Natural killer cell (primary cell): Measurements from ENCODE around the gene SLC38A3. TPM values are rescaled to one million over a fixed set of nuclear protein-coding genes. Genes with fewer than 3 reads are reported as not detected.

Source experiments
- ATAC-seq, 3 donors: fragments of 150-1000 bp in 2 of 3; fragments of 200-7000 bp in 1 of 3; cut with Tn5 transposase; 1 replicate in 1 of 3; 2 replicates in 2 of 3; pipeline ENCODE4 v1.10.0; 2021; ENCODE audit warnings: mild to moderate bottlenecking in 2 of 3, moderate library complexity in 2 of 3
- DNase-seq, 2 donors: peaks; one replicate each; pipeline versions ENCODE4 v3.0.0 to v3.0.0-alpha.2; 2013 to 2021; ENCODE audit warnings: mixed read lengths in 1 of 2
- H3K27ac ChIP-seq: one replicate; pipeline ENCODE4 v1.5.1; 2013; ENCODE audit warnings: mild to moderate bottlenecking, low read length
- H3K27me3 ChIP-seq: one replicate; pipeline ENCODE4 v1.6.1; 2013; ENCODE audit warnings: low read length; ENCODE audit not compliant: control insufficient read depth, insufficient read depth
- H3K36me3 ChIP-seq: one replicate; pipeline ENCODE4 v1.6.1; 2013; ENCODE audit warnings: low read length; ENCODE audit not compliant: control insufficient read depth, insufficient read depth
- H3K4me1 ChIP-seq: one replicate; pipeline ENCODE4 v1.6.1; 2013; ENCODE audit warnings: low read length; ENCODE audit not compliant: control insufficient read depth, insufficient read depth
- H3K4me3 ChIP-seq: one replicate; pipeline ENCODE4 v1.5.1; 2013; ENCODE audit warnings: low read length
- H3K9me3 ChIP-seq: one replicate; pipeline ENCODE4 v1.6.1; 2013; ENCODE audit warnings: low read length; ENCODE audit not compliant: control insufficient read depth, insufficient read depth
- H3K27ac Mint-ChIP-seq, 2 donors: one replicate each; pipeline ENCODE4 v1.8.0; 2022; ENCODE audit warnings: mild to moderate bottlenecking in 2 of 2, mixed read lengths in 2 of 2, moderate library complexity in 1 of 2
- H3K27me3 Mint-ChIP-seq, 2 donors: one replicate each; pipeline ENCODE4 v1.8.0; 2022; ENCODE audit warnings: low read depth in 2 of 2, mixed read lengths in 2 of 2
- H3K36me3 Mint-ChIP-seq: one replicate; pipeline ENCODE4 v1.8.0; 2022; ENCODE audit warnings: mixed read lengths
- H3K4me1 Mint-ChIP-seq, 2 donors: one replicate each; pipeline ENCODE4 v1.8.0; 2022; ENCODE audit warnings: mixed read lengths in 2 of 2
- H3K4me3 Mint-ChIP-seq: one replicate; pipeline ENCODE4 v1.8.0; 2022; ENCODE audit warnings: mild to moderate bottlenecking, moderate library complexity, mixed read lengths
- H3K9me3 Mint-ChIP-seq, 2 donors: one replicate each; pipeline ENCODE4 v1.8.0; 2022; ENCODE audit warnings: mixed read lengths in 2 of 2
- WGBS: methylation state at CpG from one replicate; pipeline ENCODE4 v1.1.7; 2013; ENCODE audit warnings: missing lambda C conversion rate; ENCODE audit not compliant: insufficient coverage; 5-methylcytosine and 5-hydroxymethylcytosine counted together
- intact Hi-C: fragments of 100-400 bp; cut with micrococcal nuclease; formaldehyde crosslinking; loops from one replicate; pipeline ENCODE4 v1.14.2; 2022
- total RNA-seq, 4 donors: library from RNA; stranded (reverse); fragments of 120-200 nt in 1 of 4; gene quantifications; one replicate each; pipeline versions ENCODE4 v1.2.3 to v1.2.4, GENCODE V29; 2013 to 2022
- TF ChIP-seq, protein P1 (sequence below): fragments of 200-600 bp; IDR thresholded peaks from one replicate; pipeline ENCODE4 v1.8.0; 2022; ENCODE audit warnings: antibody characterized with exemption

The SLC38A3 gene
- total RNA-seq, 3 donors from 2014 or later (not counting 1 experiment from before 2014, with no cell fraction given): 0.82 TPM; not detected in 2

DNA sequence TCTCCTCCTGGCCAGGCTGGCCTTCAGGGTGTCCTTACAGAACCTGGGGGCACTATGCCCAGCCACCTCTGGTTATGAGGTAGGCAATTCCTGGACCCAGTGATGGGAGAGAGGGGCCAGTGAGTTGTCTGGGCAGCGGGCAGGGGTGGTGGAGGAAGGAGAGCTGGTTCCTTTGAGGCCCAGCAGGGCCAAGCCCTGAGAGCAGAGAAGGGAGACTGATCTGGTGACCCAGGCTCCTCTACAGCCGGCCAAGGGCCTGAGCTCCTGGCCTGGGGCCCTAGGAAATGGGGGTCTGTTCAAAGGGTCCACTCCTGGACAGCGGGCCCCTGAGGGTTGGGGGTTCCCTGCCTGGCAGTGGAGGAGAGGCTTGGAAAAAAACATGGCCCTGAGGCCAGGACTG is 7.9 kb downstream of the SLC38A3 start:
- no peaks in the 10 kb centered on the region for H3K4me1 ChIP-seq
- no peaks in the 10 kb centered on the region for H3K36me3 Mint-ChIP-seq
- H3K4me3 ChIP-seq: no peak overlapping the region
- no peaks in the 10 kb centered on the region for H3K36me3 ChIP-seq
- H3K27ac ChIP-seq: no peak overlapping the region
- H3K27me3 Mint-ChIP-seq: peaks cover 0 to 8% of the 10 kb centered on the region in 2 donors
- TF ChIP-seq, protein P1, sequence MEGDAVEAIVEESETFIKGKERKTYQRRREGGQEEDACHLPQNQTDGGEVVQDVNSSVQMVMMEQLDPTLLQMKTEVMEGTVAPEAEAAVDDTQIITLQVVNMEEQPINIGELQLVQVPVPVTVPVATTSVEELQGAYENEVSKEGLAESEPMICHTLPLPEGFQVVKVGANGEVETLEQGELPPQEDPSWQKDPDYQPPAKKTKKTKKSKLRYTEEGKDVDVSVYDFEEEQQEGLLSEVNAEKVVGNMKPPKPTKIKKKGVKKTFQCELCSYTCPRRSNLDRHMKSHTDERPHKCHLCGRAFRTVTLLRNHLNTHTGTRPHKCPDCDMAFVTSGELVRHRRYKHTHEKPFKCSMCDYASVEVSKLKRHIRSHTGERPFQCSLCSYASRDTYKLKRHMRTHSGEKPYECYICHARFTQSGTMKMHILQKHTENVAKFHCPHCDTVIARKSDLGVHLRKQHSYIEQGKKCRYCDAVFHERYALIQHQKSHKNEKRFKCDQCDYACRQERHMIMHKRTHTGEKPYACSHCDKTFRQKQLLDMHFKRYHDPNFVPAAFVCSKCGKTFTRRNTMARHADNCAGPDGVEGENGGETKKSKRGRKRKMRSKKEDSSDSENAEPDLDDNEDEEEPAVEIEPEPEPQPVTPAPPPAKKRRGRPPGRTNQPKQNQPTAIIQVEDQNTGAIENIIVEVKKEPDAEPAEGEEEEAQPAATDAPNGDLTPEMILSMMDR: no peak
- H3K27ac Mint-ChIP-seq: no peak overlapping the region
- intact Hi-C loops: no loop called here
- ATAC-seq: no peak
- H3K9me3 ChIP-seq: no peaks in the 10 kb centered on the region
- H3K9me3 Mint-ChIP-seq: no peaks in the 10 kb centered on the region
- no peak for DNase-seq
- no peaks in the 10 kb centered on the region for H3K4me1 Mint-ChIP-seq
- 93% methylated on average over 3 of the region's 3 CpGs for WGBS
- no peak overlapping the region for H3K4me3 Mint-ChIP-seq
- H3K27me3 ChIP-seq: no peaks in the 10 kb centered on the region

DNA sequence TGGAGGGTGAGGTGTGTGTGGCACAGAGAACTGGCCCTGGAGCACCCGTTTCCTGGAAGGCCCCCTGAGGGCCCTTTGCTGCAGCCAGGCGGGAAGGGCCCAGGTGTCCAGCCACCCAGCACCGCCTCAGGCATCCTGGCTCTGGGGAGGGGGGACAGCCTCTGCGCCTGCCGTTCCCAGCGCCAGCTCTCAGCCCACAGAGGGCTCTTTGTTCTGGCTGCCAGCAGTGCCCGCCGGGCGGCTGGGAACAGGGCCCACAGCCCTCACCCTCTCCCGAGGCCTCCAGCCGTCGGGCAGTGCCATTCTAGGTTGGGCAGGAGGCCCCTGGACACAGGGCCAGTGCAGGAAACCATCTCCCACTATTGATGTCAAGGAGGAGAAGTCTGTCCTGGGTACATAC is 8.3 kb downstream of the SLC38A3 start:
- no peak overlapping the region for H3K4me3 Mint-ChIP-seq
- WGBS: 88% methylated on average over 12 of the region's 12 CpGs

DNA sequence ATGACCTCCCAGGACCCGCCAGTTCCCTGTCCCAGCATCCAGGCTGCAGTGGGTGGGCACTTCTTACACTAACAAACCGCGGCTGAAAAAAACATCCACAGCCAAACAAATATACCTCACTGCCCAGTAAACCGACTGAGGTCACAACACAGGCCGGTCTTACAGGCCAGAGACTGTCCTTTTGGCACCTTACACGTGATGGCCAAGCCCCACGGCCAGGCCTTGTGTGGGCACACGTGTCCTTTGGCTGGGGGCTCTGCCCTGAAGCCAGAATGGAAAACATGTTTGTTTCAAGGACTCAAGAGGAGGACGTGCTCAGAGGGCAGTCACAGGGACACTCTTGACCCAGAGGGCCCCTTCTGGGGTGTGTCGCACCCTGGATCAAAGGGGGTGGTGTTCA is 9.8 kb downstream of the SLC38A3 start:
- no peaks in the 10 kb centered on the region for H3K36me3 ChIP-seq
- H3K27me3 ChIP-seq: no peaks in the 10 kb centered on the region
- H3K36me3 Mint-ChIP-seq: no peaks in the 10 kb centered on the region
- WGBS: 84% methylated on average over 10 of the region's 10 CpGs
- H3K4me1 Mint-ChIP-seq: no peaks in the 10 kb centered on the region
- intact Hi-C loops: no loop called here
- no peaks in the 10 kb centered on the region for H3K9me3 Mint-ChIP-seq
- H3K27ac Mint-ChIP-seq: no peak overlapping the region
- H3K4me1 ChIP-seq: no peaks in the 10 kb centered on the region
- H3K9me3 ChIP-seq: no peaks in the 10 kb centered on the region
- no peak for ATAC-seq
- TF ChIP-seq, protein P1: no peak
- no peak overlapping the region for H3K4me3 Mint-ChIP-seq
- H3K27ac ChIP-seq: no peak overlapping the region
- no peak for DNase-seq
- no peak overlapping the region for H3K4me3 ChIP-seq
- no peaks in the 10 kb centered on the region for H3K27me3 Mint-ChIP-seq

More for the DNA sequence above, 8.3 kb downstream of the SLC38A3 start:
- no peaks in the 10 kb centered on the region for H3K36me3 ChIP-seq
- H3K4me1 ChIP-seq: no peaks in the 10 kb centered on the region
- no peak for DNase-seq
- H3K4me1 Mint-ChIP-seq: no peaks in the 10 kb centered on the region
- H3K27ac Mint-ChIP-seq: no peak overlapping the region
- H3K27me3 ChIP-seq: no peaks in the 10 kb centered on the region
- peaks cover 0 to 5% of the 10 kb centered on the region in 2 donors for H3K27me3 Mint-ChIP-seq
- H3K9me3 Mint-ChIP-seq: no peaks in the 10 kb centered on the region
- no peak for ATAC-seq
- no peak overlapping the region for H3K4me3 ChIP-seq
- intact Hi-C loops: no loop called here
- H3K9me3 ChIP-seq: no peaks in the 10 kb centered on the region
- H3K36me3 Mint-ChIP-seq: no peaks in the 10 kb centered on the region
- TF ChIP-seq, protein P1: no peak
- H3K27ac ChIP-seq: no peak overlapping the region

DNA sequence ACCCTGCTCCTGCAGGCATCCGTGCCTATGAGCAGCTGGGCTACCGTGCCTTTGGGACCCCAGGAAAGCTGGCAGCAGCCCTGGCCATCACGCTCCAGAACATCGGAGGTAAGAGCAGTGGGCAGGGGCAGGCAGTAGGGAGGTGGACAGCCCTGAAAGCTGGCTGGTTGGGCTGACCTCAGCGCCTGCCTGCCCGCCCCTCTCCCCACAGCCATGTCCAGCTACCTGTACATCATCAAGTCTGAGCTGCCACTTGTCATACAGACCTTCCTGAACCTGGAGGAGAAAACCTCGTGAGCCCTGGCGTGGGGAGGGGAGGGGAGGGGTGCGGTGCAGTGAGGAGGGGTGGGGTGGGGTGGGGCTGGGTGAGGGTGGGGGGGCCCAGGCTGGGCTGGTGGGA is 10.5 kb downstream of the SLC38A3 start:
- no peaks in the 10 kb centered on the region for H3K36me3 ChIP-seq
- no peak overlapping the region for H3K4me3 ChIP-seq
- 97% methylated on average over 5 of the region's 9 CpGs for WGBS
- Mint-ChIP-seq H3K4me1 (no peaks in the 10 kb centered on the region), H3K27me3 (no peaks in the 10 kb centered on the region), H3K9me3 (no peaks in the 10 kb centered on the region), H3K27ac (no peak overlapping the region), H3K36me3 (no peaks in the 10 kb centered on the region), H3K4me3 (no peak overlapping the region)
- H3K9me3 ChIP-seq: no peaks in the 10 kb centered on the region
- no peak overlapping the region for H3K27ac ChIP-seq
- ATAC-seq (no peak), DNase-seq (no peak)
- no peaks in the 10 kb centered on the region for H3K4me1 ChIP-seq
- TF ChIP-seq, protein P1: no peak
- intact Hi-C loops: no loop called here
- no peaks in the 10 kb centered on the region for H3K27me3 ChIP-seq
